ENCODE measurements around the gene MAN2B2. TPM values are rescaled to one million over a fixed set of nuclear protein-coding genes. Genes with fewer than 3 reads are reported as not detected.

MAN2B2 gene
- total and polyA plus RNA-seq, 2 donors from 2014 or later = 19.9 to 34.3 TPM

DNA sequence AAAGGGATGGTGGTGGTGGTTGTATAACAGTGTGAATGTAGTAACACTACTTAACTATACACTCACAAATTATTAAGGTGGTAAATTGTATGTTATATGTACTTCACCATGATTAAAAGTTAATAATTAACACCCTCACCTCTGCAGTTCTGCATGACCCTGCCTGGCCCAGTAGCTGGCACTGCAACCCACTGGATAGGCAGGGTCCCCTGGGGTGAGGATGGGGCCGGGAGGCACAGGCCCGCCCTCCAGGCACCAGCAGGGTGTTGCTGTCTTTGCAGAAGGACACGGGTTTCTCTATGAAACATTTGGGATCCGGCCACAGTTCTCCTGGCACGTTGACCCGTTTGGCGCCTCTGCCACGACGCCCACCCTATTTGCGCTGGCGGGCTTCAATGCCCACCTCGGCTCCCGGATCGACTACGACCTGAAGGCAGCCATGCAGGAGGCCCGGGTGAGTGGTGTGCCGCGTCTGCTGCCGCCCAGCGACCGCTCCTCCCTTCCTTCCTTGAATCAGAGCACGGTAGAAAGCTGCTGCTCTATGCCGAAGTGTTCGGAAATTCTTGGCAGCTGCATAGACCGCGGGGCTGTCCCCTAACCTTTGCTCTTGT lies 11.8 kb downstream of the MAN2B2 start:
- H3K4me3 ChIP-seq (ENCODE audit: low read length in 3 of 3) = no peak overlapping the region
- no peaks in the 10 kb centered on the region for H3K27me3 ChIP-seq (ENCODE audit: control insufficient read depth, insufficient read depth, low read length)
- no peaks in the 10 kb centered on the region for H3K36me3 ChIP-seq (ENCODE audit: control insufficient read depth in 2 of 3, insufficient read depth in 3 of 3, low read length in 3 of 3)
- no peak overlapping the region for H3K27ac ChIP-seq (ENCODE audit: low read depth in 2 of 2, low read length in 2 of 2)
- DNase-seq (peak in 1 of 5 donors; percentile 57), FAIRE-seq (no peak)
- H3K4me1 ChIP-seq (ENCODE audit: control insufficient read depth in 2 of 3, insufficient read depth in 2 of 3, low read depth in 1 of 3, low read length in 3 of 3) = no peaks in the 10 kb centered on the region
- TF ChIP-seq, protein P1, sequence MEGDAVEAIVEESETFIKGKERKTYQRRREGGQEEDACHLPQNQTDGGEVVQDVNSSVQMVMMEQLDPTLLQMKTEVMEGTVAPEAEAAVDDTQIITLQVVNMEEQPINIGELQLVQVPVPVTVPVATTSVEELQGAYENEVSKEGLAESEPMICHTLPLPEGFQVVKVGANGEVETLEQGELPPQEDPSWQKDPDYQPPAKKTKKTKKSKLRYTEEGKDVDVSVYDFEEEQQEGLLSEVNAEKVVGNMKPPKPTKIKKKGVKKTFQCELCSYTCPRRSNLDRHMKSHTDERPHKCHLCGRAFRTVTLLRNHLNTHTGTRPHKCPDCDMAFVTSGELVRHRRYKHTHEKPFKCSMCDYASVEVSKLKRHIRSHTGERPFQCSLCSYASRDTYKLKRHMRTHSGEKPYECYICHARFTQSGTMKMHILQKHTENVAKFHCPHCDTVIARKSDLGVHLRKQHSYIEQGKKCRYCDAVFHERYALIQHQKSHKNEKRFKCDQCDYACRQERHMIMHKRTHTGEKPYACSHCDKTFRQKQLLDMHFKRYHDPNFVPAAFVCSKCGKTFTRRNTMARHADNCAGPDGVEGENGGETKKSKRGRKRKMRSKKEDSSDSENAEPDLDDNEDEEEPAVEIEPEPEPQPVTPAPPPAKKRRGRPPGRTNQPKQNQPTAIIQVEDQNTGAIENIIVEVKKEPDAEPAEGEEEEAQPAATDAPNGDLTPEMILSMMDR (IDR thresholded peaks at IDR 0.05; ENCODE audit: borderline replicate concordance, extremely low read depth, insufficient read depth) = no peak
- peaks cover 0 to 5% (median 0%) of the 10 kb centered on the region in 3 donors for H3K9me3 ChIP-seq (ENCODE audit: control insufficient read depth in 2 of 3, insufficient read depth in 1 of 3, low read length in 3 of 3)
- intact Hi-C loops (cut with DNase I) = no loop called here
- no peak overlapping the region for H3K9ac ChIP-seq (ENCODE audit: low read length in 3 of 3)

DNA sequence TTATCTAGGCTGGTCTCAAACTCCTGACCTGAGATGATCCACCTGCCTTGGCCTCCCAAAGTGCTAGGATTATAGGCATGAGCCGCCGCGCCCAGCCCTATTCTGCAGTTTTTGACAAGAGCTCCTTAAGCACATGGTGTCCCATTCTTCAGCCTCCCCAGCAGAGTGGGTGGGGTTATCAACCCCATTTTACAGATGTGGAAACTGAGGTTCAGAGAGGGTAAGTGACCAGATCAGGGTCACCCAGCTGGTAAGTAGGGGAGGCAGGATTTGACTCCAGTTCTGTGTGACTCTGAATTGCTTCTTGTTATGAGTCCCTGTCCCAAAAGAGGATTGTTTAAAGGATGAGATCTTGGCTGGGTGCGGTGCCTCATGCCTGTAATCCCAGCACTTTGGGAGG lies 14.5 kb downstream of the MAN2B2 start:
- intact Hi-C loops (cut with DNase I) = no loop called here
- Histone ChIP-seq H3K4me3 (ENCODE audit: low read length in 3 of 3) (no peak overlapping the region), H3K36me3 (ENCODE audit: control insufficient read depth in 2 of 3, insufficient read depth in 3 of 3, low read length in 3 of 3) (peaks cover 0 to 1% (median 0%) of the 10 kb centered on the region in 3 donors), H3K9ac (ENCODE audit: low read length in 3 of 3) (no peak overlapping the region), H3K4me1 (ENCODE audit: control insufficient read depth in 2 of 3, insufficient read depth in 2 of 3, low read depth in 1 of 3, low read length in 3 of 3) (no peaks in the 10 kb centered on the region), H3K27me3 (ENCODE audit: control insufficient read depth, insufficient read depth, low read length) (no peaks in the 10 kb centered on the region), H3K9me3 (ENCODE audit: control insufficient read depth in 2 of 3, insufficient read depth in 1 of 3, low read length in 3 of 3) (no peaks in the 10 kb centered on the region), H3K27ac (ENCODE audit: low read depth in 2 of 2, low read length in 2 of 2) (no peak overlapping the region)
- FAIRE-seq (no peak), DNase-seq (no peak)
- TF ChIP-seq, protein P1 (IDR thresholded peaks at IDR 0.05; ENCODE audit: borderline replicate concordance, extremely low read depth, insufficient read depth) = no peak

DNA sequence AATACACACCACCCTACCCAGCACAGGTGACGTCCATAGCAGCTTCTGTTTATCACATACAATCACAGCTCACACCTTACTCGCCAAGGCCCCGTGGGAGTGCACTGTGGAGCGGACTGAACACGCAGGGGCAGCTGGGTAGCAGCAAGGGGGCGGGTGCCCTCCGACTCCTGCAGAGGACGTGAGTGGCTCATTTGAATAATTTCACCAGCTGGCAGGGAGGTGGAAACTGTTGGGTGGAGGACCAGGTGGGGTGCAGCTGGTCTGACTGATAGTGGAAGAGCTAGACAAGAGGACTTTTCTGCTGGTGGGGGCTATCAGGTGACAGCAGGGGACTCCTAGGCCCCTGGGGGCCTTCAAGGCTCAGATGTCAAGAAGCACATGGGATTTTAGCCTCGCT lies 16.3 kb downstream of the MAN2B2 start:
- DNase-seq = no peak
- FAIRE-seq = no peak

More for the DNA sequence above, 16.3 kb downstream of the MAN2B2 start:
- Histone ChIP-seq H3K9me3 (ENCODE audit: control insufficient read depth in 2 of 3, insufficient read depth in 1 of 3, low read length in 3 of 3) (no peaks in the 10 kb centered on the region), H3K27me3 (ENCODE audit: control insufficient read depth, insufficient read depth, low read length) (no peaks in the 10 kb centered on the region), H3K4me1 (ENCODE audit: control insufficient read depth in 2 of 3, insufficient read depth in 2 of 3, low read depth in 1 of 3, low read length in 3 of 3) (no peaks in the 10 kb centered on the region), H3K36me3 (ENCODE audit: control insufficient read depth in 2 of 3, insufficient read depth in 3 of 3, low read length in 3 of 3) (peaks cover 0 to 5% (median 0%) of the 10 kb centered on the region in 3 donors), H3K4me3 (ENCODE audit: low read length in 3 of 3) (no peak overlapping the region), H3K9ac (ENCODE audit: low read length in 3 of 3) (no peak overlapping the region), H3K27ac (ENCODE audit: low read depth in 2 of 2, low read length in 2 of 2) (no peak overlapping the region)
- TF ChIP-seq, protein P1 (IDR thresholded peaks at IDR 0.05; ENCODE audit: borderline replicate concordance, extremely low read depth, insufficient read depth) = no peak
- intact Hi-C loops (cut with DNase I) = no loop called here

Data from kidney (tissue), 14 donors.